Endothelial cell of umbilical vein (primary cell): ENCODE data around the gene ENTPD6. TPM values are rescaled to one million over a fixed set of nuclear protein-coding genes. Genes with fewer than 3 reads are reported as not detected.

Experiments
- BruUV-seq: library from RNA; stranded (reverse); fragments of 400-500 nt; replicated peaks from 2 replicates; lab custom pipeline; 2021; lab: Mats Ljungman, UMichigan
- CTCF ChIA-PET: fragments of 300-600, 350-600 bp; sonication (Branson Sonifier 250); formaldehyde crosslinking; loops from one replicate; lab custom pipeline; 2021; ENCODE audit warnings: antibody characterized with exemption, inconsistent platforms; lab: Charles Lee
- POLR2A ChIA-PET: fragments of 300-600, 350-600 bp; sonication (Branson Sonifier 250); formaldehyde crosslinking; loops from one replicate; lab custom pipeline; 2021; ENCODE audit warnings: antibody characterized with exemption, inconsistent platforms; lab: Charles Lee
- DNase-seq: peaks from one replicate; pipeline ENCODE4 v3.0.0-alpha.2; 2011; ENCODE audit warnings: low read depth, low spot score
- FAIRE-seq: peaks from 2 replicates; lab custom pipeline; 2011; peaks lifted over from hg19 to GRCh38; lab: Jason Lieb, UNC
- H2AFZ ChIP-seq: 2 replicates; pipeline ENCODE4 v1.6.0; 2012; ENCODE audit warnings: low read depth, low read length, control low read depth, inconsistent platforms
- H3K27ac ChIP-seq: 2 replicates; pipeline ENCODE4 v1.5.1; 2011; ENCODE audit warnings: low read depth, mild to moderate bottlenecking, control low read depth, low read length, moderate library complexity; ENCODE audit not compliant: insufficient read depth
- H3K27me3 ChIP-seq, 2 experiments: 2 replicates each; pipeline versions ENCODE4 v1.6.0 to v1.6.1; 2011; ENCODE audit warnings: low read length in 2 of 2, mixed read lengths in 1 of 2; ENCODE audit not compliant: control insufficient read depth in 2 of 2, insufficient read depth in 2 of 2
- H3K36me3 ChIP-seq, 2 experiments: 2 replicates in 1 of 2; 3 replicates in 1 of 2; pipeline ENCODE4 v1.5.1; 2011; ENCODE audit warnings: low read length in 2 of 2, mild to moderate bottlenecking in 1 of 2, moderate library complexity in 1 of 2; ENCODE audit not compliant: control insufficient read depth in 2 of 2, insufficient read depth in 2 of 2; ENCODE audit errors: extremely low read depth in 1 of 2
- H3K4me1 ChIP-seq: 3 replicates; pipeline ENCODE4 v1.5.1; 2011; ENCODE audit warnings: mild to moderate bottlenecking, low read length; ENCODE audit not compliant: control insufficient read depth, insufficient read depth; ENCODE audit errors: extremely low read depth
- H3K4me2 ChIP-seq: 2 replicates; pipeline ENCODE4 v1.6.1; 2011; ENCODE audit warnings: low read length, control low read depth, mixed read lengths; ENCODE audit not compliant: insufficient read depth
- H3K4me3 ChIP-seq, 3 experiments: fragments of 200-600 bp in 1 of 3; sonication (generic), shearing (Covaris generic) in 1 of 3; replicated peaks in 1 of 3; 2 replicates each; pipeline ENCODE4 v1.5.1; 2011 to 2016; ENCODE audit warnings: control low read depth in 3 of 3, low read length in 3 of 3, mild to moderate bottlenecking in 2 of 3, inconsistent platforms in 1 of 3, low read depth in 1 of 3, moderate library complexity in 1 of 3; ENCODE audit not compliant: insufficient read depth in 1 of 3
- H3K79me2 ChIP-seq: 2 replicates; pipeline ENCODE4 v1.6.0; 2012; ENCODE audit warnings: low read length, inconsistent platforms; ENCODE audit not compliant: control insufficient read depth, insufficient read depth
- H3K9ac ChIP-seq: replicated peaks from 2 replicates; pipeline ENCODE3; 2011; ENCODE audit warnings: low read length, control low read depth; ENCODE audit not compliant: insufficient read depth; ENCODE audit errors: extremely low read depth
- H3K9me1 ChIP-seq: replicated peaks from 3 replicates; pipeline ENCODE4 v1.6.0; 2011; ENCODE audit warnings: mild to moderate bottlenecking, low read length; ENCODE audit not compliant: control insufficient read depth, insufficient read depth; ENCODE audit errors: extremely low read depth
- H3K9me3 ChIP-seq: replicated peaks from 2 replicates; pipeline ENCODE4 v1.5.1; 2012; ENCODE audit warnings: low read length, inconsistent platforms; ENCODE audit not compliant: control insufficient read depth, insufficient read depth
- H4K20me1 ChIP-seq: replicated peaks from 2 replicates; pipeline ENCODE3; 2011; ENCODE audit warnings: mild to moderate bottlenecking, low read length; ENCODE audit not compliant: control insufficient read depth, insufficient read depth; ENCODE audit errors: extremely low read depth
- EZH2 ChIP-seq: IDR thresholded peaks from 2 replicates; pipeline ENCODE4 v1.6.1; 2012; ENCODE audit warnings: borderline replicate concordance, low read depth, mild to moderate bottlenecking, moderate library complexity, low read length, inconsistent platforms; ENCODE audit not compliant: severe bottlenecking
- FOS ChIP-seq: IDR thresholded peaks from 2 replicates; pipeline ENCODE4 v1.6.1; 2011; ENCODE audit warnings: mild to moderate bottlenecking, low read length, moderate library complexity, borderline replicate concordance; ENCODE audit not compliant: insufficient read depth
- GATA2 ChIP-seq: IDR thresholded peaks from 2 replicates; pipeline ENCODE4 v1.7.0; 2011; ENCODE audit warnings: low read depth, mild to moderate bottlenecking, moderate library complexity, mixed read lengths, low read length; ENCODE audit not compliant: insufficient read length, insufficient read depth
- JUN ChIP-seq: IDR thresholded peaks from 2 replicates; pipeline ENCODE4 v1.6.1; 2011; ENCODE audit warnings: borderline replicate concordance, low read depth; ENCODE audit not compliant: insufficient read length, insufficient read depth
- MYC ChIP-seq: IDR thresholded peaks from one replicate; pipeline ENCODE4 v1.6.1; 2011; ENCODE audit warnings: mild to moderate bottlenecking, low read depth, low read length
- POLR2A ChIP-seq: IDR thresholded peaks from 2 replicates; pipeline ENCODE4 v1.6.1; 2012; ENCODE audit warnings: low read depth, mild to moderate bottlenecking, control low read depth, low read length
- POLR2AphosphoS5 ChIP-seq: IDR thresholded peaks from 2 replicates; pipeline ENCODE4 v1.6.1; 2012; ENCODE audit warnings: low read depth, mild to moderate bottlenecking, control low read depth, low read length, moderate library complexity; ENCODE audit not compliant: insufficient read depth
- dilution Hi-C: fragments of 300-500 bp; cut with MboI; formaldehyde crosslinking; loops from one replicate; pipeline ENCODE4 v1.15.0; 2019; ENCODE audit warnings: low sequenced_read_pairs; ENCODE audit not compliant: extremely low pct_ligation_motif_present
- intact Hi-C: fragments of 100-400 bp; cut with micrococcal nuclease; formaldehyde crosslinking; loops from one replicate; pipeline ENCODE4 v1.10.0; 2022
- polyA plus RNA-seq, 4 experiments: library from polyadenylated mRNA; depleted of rRNA in 3 of 4; stranded (reverse) in 3 of 4; unstranded in 1 of 4; fragments of >200 nt; gene quantifications; 2 replicates each; pipeline versions ENCODE4 v1.2.1 to v1.2.3, GENCODE V29; 2011 to 2012; ENCODE audit warnings: missing spikeins in 1 of 4
- total RNA-seq: library from RNA; stranded (reverse); gene quantifications from 2 replicates; pipeline ENCODE4 v1.2.3, GENCODE V29; 2021
- TF ChIP-seq, protein P1 (sequence below), 2 donors: IDR thresholded peaks; 1 replicate in 1 of 2; 2 replicates in 1 of 2; pipeline ENCODE4 v1.5.1; 2011; ENCODE audit warnings: low read length in 2 of 2, mild to moderate bottlenecking in 2 of 2, moderate library complexity in 2 of 2, control low read depth in 1 of 2, inconsistent platforms in 1 of 2, low read depth in 1 of 2; ENCODE audit not compliant: insufficient read depth in 1 of 2; ENCODE audit errors: extremely low read depth in 1 of 2
- TF ChIP-seq, protein P2 (sequence below): IDR thresholded peaks from 2 replicates; pipeline ENCODE4 v1.6.1; 2011; ENCODE audit not compliant: insufficient read depth, insufficient read length

The ENTPD6 gene
- total and polyA plus RNA-seq, 2 donors (not counting 3 experiments of a cell fraction or from before 2014, with no cell fraction given), result 51.2 to 86.3 TPM

DNA sequence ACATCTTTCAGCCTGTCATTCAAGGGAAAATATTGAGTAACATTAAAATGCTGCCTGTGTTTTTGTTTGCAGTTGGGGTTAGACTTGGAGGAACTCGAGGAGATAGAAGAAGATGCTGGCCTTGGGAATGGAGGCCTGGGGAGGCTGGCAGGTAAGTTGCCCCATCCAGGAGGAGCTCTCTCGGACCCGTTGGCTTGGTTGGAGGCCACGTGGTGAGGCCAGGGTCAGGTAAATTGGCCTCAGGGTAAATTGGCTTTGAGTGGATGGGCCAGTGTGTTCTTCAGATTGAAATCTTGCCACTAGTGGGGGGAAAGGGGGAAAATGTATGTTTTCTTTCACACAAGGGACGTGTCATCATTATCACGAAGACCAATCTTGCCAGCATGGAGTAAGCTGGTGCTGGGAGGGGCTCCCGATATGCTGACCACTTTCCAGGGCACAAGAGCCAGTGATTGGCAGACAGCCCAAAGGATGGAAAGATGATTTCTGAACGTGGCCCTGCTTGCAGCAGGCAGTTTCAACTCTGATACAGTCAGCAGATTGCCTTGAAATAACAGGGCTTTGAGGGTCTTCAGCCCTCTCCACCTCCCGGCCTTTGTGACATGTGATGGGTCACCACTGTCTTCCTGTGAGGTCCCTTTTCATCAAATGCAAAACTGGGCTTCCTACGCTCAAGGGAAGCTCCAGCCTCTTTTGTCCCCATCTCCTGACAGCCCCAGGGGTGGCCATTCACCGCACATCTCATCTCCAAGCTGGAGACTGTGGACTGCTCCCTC, 73.7 kb downstream of the ENTPD6 start:
- dilution Hi-C loops, result no loop called here
- Histone ChIP-seq H2AFZ (no peak overlapping the region), H3K36me3 (peaks cover 4 to 32% of the 10 kb centered on the region in 2 experiments), H3K9me3 (no peaks in the 10 kb centered on the region), H3K9ac (no peak overlapping the region), H3K27ac (no peak overlapping the region), H3K4me1 (no peaks in the 10 kb centered on the region), H4K20me1 (no peaks in the 10 kb centered on the region), H3K4me3 (no peak overlapping the region), H3K9me1 (no peaks in the 10 kb centered on the region), H3K4me2 (no peak overlapping the region), H3K79me2 (peaks cover 5% of the 10 kb centered on the region), H3K27me3 (no peaks in the 10 kb centered on the region)
- no TSS peak for BruUV-seq
- no peak for DNase-seq
- FAIRE-seq, result no peak
- intact Hi-C loops, result no loop called here
- CTCF ChIA-PET, result interaction anchor here (1.0 kb wide), 1 partner anchor 18 kb away, joined by 3 read pairs; no protein-coding TSS in a partner anchor
- TF ChIP-seq GATA2 (no peak), POLR2AphosphoS5 (no peak), FOS (no peak), POLR2A (no peak), JUN (no peak), MYC (no peak), EZH2 (no peak)
- TF ChIP-seq, protein P1, sequence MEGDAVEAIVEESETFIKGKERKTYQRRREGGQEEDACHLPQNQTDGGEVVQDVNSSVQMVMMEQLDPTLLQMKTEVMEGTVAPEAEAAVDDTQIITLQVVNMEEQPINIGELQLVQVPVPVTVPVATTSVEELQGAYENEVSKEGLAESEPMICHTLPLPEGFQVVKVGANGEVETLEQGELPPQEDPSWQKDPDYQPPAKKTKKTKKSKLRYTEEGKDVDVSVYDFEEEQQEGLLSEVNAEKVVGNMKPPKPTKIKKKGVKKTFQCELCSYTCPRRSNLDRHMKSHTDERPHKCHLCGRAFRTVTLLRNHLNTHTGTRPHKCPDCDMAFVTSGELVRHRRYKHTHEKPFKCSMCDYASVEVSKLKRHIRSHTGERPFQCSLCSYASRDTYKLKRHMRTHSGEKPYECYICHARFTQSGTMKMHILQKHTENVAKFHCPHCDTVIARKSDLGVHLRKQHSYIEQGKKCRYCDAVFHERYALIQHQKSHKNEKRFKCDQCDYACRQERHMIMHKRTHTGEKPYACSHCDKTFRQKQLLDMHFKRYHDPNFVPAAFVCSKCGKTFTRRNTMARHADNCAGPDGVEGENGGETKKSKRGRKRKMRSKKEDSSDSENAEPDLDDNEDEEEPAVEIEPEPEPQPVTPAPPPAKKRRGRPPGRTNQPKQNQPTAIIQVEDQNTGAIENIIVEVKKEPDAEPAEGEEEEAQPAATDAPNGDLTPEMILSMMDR (IDR thresholded peaks at IDR 0.05; ENCODE audit: extremely low read depth in 1 of 2, insufficient read depth in 1 of 2, low read depth in 1 of 2, low read length in 2 of 2), result no peak
- TF ChIP-seq, protein P2, sequence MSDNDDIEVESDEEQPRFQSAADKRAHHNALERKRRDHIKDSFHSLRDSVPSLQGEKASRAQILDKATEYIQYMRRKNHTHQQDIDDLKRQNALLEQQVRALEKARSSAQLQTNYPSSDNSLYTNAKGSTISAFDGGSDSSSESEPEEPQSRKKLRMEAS, result no peak
- POLR2A ChIA-PET, result interaction anchor here (0.6 kb wide), 1 partner anchor 362 kb away, joined by 3 read pairs; no protein-coding TSS in a partner anchor
